CD14-positive monocyte (primary cell): ENCODE data around the gene ADRA2C. TPM values are rescaled to one million over a fixed set of nuclear protein-coding genes. Genes with fewer than 3 reads are reported as not detected.

Source experiments
- DNase-seq, 3 donors: peaks; one replicate each; pipeline ENCODE4 v3.0.0-alpha.2; 2011 to 2022
- H2AFZ ChIP-seq: 2 replicates; pipeline ENCODE4 v1.6.0; 2012; ENCODE audit warnings: mild to moderate bottlenecking, low read depth, low read length, inconsistent platforms; ENCODE audit not compliant: insufficient read depth, poor library complexity, severe bottlenecking
- H3K27ac ChIP-seq, 2 donors: 1 replicate in 1 of 2; 2 replicates in 1 of 2; pipeline ENCODE4 v1.5.1; 2012 to 2013; ENCODE audit warnings: low read length in 2 of 2, control low read depth in 1 of 2, inconsistent platforms in 1 of 2, low read depth in 1 of 2, mild to moderate bottlenecking in 1 of 2
- H3K27me3 ChIP-seq, 2 donors: one replicate each; pipeline versions ENCODE4 v1.6.0 to v1.6.1; 2011 to 2013; ENCODE audit warnings: low read length in 2 of 2; ENCODE audit not compliant: control insufficient read depth in 2 of 2, insufficient read depth in 2 of 2
- H3K36me3 ChIP-seq, 2 donors: replicated peaks in 1 of 2; 1 replicate in 1 of 2; 2 replicates in 1 of 2; pipeline versions ENCODE4 v1.5.1 to v1.6.1; 2012 to 2013; ENCODE audit warnings: low read length in 2 of 2, control low read depth in 1 of 2, inconsistent platforms in 1 of 2, mild to moderate bottlenecking in 1 of 2; ENCODE audit not compliant: insufficient read depth in 2 of 2, control insufficient read depth in 1 of 2
- H3K4me1 ChIP-seq, 2 donors: 1 replicate in 1 of 2; 2 replicates in 1 of 2; pipeline versions ENCODE4 v1.5.1 to v1.6.1; 2012 to 2013; ENCODE audit warnings: low read length in 2 of 2, control low read depth in 1 of 2, inconsistent platforms in 1 of 2, mild to moderate bottlenecking in 1 of 2, moderate library complexity in 1 of 2; ENCODE audit not compliant: insufficient read depth in 2 of 2, control insufficient read depth in 1 of 2
- H3K4me2 ChIP-seq: replicated peaks from 2 replicates; pipeline ENCODE3; 2012; ENCODE audit warnings: low read length, moderate library complexity, mild to moderate bottlenecking; ENCODE audit not compliant: poor library complexity, severe bottlenecking; ENCODE audit errors: extremely low read depth
- H3K4me3 ChIP-seq, 3 experiments: fragments of 200-600 bp in 1 of 3; sonication (generic) in 1 of 3; replicated peaks in 1 of 3; 1 replicate in 2 of 3; 2 replicates in 1 of 3; pipeline ENCODE4 v1.5.1; 2011 to 2013; ENCODE audit warnings: low read length in 3 of 3, mild to moderate bottlenecking in 3 of 3, control low read depth in 2 of 3, low read depth in 2 of 3, inconsistent platforms in 1 of 3, moderate library complexity in 1 of 3
- H3K79me2 ChIP-seq: 2 replicates; pipeline ENCODE4 v1.6.0; 2012; ENCODE audit warnings: mild to moderate bottlenecking, control low read depth, inconsistent platforms, low read length, moderate library complexity; ENCODE audit not compliant: insufficient read depth
- H3K9ac ChIP-seq: 2 replicates; pipeline ENCODE4 v1.6.0; 2017; ENCODE audit warnings: low read length, mild to moderate bottlenecking; ENCODE audit not compliant: insufficient read depth, poor library complexity, severe bottlenecking
- H3K9me3 ChIP-seq, 2 donors: replicated peaks in 1 of 2; 1 replicate in 1 of 2; 2 replicates in 1 of 2; pipeline versions ENCODE4 v1.5.1 to v1.6.1; 2012 to 2013; ENCODE audit warnings: low read length in 2 of 2, control low read depth in 1 of 2; ENCODE audit not compliant: control insufficient read depth in 1 of 2, insufficient read depth in 1 of 2
- H4K20me1 ChIP-seq: 2 replicates; pipeline ENCODE4 v1.6.0; 2012; ENCODE audit warnings: mild to moderate bottlenecking, low read length, control low read depth, moderate library complexity; ENCODE audit not compliant: insufficient read depth
- H3K27ac Mint-ChIP-seq, 7 donors: one replicate each; pipeline ENCODE4 v1.8.0; 2020; ENCODE audit warnings: mild to moderate bottlenecking in 7 of 7, mixed read lengths in 7 of 7, moderate library complexity in 6 of 7, inconsistent platforms in 2 of 7
- H3K27me3 Mint-ChIP-seq, 3 donors: one replicate each; pipeline ENCODE4 v1.8.0; 2021 to 2022; ENCODE audit warnings: low read depth in 3 of 3, mild to moderate bottlenecking in 3 of 3, mixed read lengths in 3 of 3, moderate library complexity in 3 of 3, inconsistent platforms in 1 of 3
- H3K36me3 Mint-ChIP-seq, 2 donors: one replicate each; pipeline ENCODE4 v1.8.0; 2020; ENCODE audit warnings: mixed read lengths in 2 of 2, inconsistent platforms in 1 of 2, mild to moderate bottlenecking in 1 of 2
- H3K4me1 Mint-ChIP-seq: one replicate; pipeline ENCODE4 v1.8.0; 2020; ENCODE audit warnings: mild to moderate bottlenecking, mixed read lengths
- H3K4me3 Mint-ChIP-seq, 2 donors: one replicate each; pipeline ENCODE4 v1.8.0; 2020; ENCODE audit warnings: mild to moderate bottlenecking in 2 of 2, mixed read lengths in 2 of 2, moderate library complexity in 1 of 2
- H3K9me3 Mint-ChIP-seq, 7 donors: one replicate each; pipeline ENCODE4 v1.8.0; 2020 to 2022; ENCODE audit warnings: mixed read lengths in 7 of 7, mild to moderate bottlenecking in 6 of 7, moderate library complexity in 6 of 7, inconsistent platforms in 2 of 7
- WGBS: methylation state at CpG from one replicate; pipeline ENCODE4 v1.1.5; 2013; ENCODE audit warnings: missing lambda C conversion rate; ENCODE audit not compliant: insufficient coverage; 5-methylcytosine and 5-hydroxymethylcytosine counted together
- intact Hi-C, 2 donors: fragments of 100-400 bp; cut with micrococcal nuclease; formaldehyde crosslinking; loops; one replicate each; pipeline versions ENCODE4 v1.15.0 to v1.15.1; 2023
- polyA plus RNA-seq, 3 donors: library from polyadenylated mRNA; depleted of rRNA in 1 of 3; unstranded in 2 of 3; stranded (reverse) in 1 of 3; fragments of 300-500 nt in 2 of 3; fragments of >200 nt in 1 of 3; fragmentation: Illumina TruSeq in 2 of 3; gene quantifications; 1 replicate in 2 of 3; 2 replicates in 1 of 3; pipeline ENCODE4 v1.2.3, GENCODE V29; 2012 to 2021
- TF ChIP-seq, protein P1 (sequence below): fragments of 200-600 bp; IDR thresholded peaks from one replicate; pipeline ENCODE4 v1.8.0; 2022; ENCODE audit warnings: antibody characterized with exemption, mild to moderate bottlenecking

The ADRA2C gene
- polyA plus RNA-seq, 3 donors, result not detected

DNA sequence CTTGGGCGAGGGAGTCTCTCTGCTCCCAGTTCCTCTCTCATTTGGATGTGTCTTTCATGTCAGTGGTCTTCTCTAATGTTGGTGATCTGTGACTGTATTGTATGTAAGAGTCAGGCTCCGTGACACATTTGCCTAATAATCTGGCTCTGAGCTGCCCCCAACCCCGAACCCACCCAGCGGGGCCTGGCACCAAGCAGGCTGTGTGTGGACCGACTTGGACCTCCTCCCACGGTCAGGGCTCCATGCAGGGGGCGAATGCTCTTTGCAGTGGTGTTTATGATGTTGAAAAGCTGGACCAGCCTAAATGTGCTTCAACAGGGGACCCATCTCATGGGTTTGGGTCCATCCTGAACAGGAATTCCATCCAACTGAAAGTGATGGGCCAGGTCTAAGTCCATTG is 47.0 kb upstream of the ADRA2C start:
- H3K27me3 Mint-ChIP-seq, result peaks cover 14 to 22% (median 20%) of the 10 kb centered on the region in 3 donors
- Histone ChIP-seq H3K4me3 (no peak overlapping the region), H4K20me1 (no peaks in the 10 kb centered on the region), H3K9ac (no peak overlapping the region), H3K9me3 (peaks cover 7 to 8% of the 10 kb centered on the region in 2 donors), H3K79me2 (no peaks in the 10 kb centered on the region), H3K4me1 (no peaks in the 10 kb centered on the region), H3K27me3 (peaks cover 0 to 11% of the 10 kb centered on the region in 2 donors), H2AFZ (no peak overlapping the region), H3K36me3 (no peaks in the 10 kb centered on the region), H3K4me2 (no peak overlapping the region), H3K27ac (no peak overlapping the region)
- TF ChIP-seq, protein P1, sequence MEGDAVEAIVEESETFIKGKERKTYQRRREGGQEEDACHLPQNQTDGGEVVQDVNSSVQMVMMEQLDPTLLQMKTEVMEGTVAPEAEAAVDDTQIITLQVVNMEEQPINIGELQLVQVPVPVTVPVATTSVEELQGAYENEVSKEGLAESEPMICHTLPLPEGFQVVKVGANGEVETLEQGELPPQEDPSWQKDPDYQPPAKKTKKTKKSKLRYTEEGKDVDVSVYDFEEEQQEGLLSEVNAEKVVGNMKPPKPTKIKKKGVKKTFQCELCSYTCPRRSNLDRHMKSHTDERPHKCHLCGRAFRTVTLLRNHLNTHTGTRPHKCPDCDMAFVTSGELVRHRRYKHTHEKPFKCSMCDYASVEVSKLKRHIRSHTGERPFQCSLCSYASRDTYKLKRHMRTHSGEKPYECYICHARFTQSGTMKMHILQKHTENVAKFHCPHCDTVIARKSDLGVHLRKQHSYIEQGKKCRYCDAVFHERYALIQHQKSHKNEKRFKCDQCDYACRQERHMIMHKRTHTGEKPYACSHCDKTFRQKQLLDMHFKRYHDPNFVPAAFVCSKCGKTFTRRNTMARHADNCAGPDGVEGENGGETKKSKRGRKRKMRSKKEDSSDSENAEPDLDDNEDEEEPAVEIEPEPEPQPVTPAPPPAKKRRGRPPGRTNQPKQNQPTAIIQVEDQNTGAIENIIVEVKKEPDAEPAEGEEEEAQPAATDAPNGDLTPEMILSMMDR, result no peak
- H3K4me1 Mint-ChIP-seq, result no peaks in the 10 kb centered on the region
- no peaks in the 10 kb centered on the region for H3K36me3 Mint-ChIP-seq
- no peak overlapping the region for H3K27ac Mint-ChIP-seq
- no peak for DNase-seq
- intact Hi-C loops, result no loop called here
- no peak overlapping the region for H3K4me3 Mint-ChIP-seq
- WGBS, result 95% methylated on average over 6 of the region's 7 CpGs
- peaks cover 0 to 16% (median 7%) of the 10 kb centered on the region in 7 donors for H3K9me3 Mint-ChIP-seq

DNA sequence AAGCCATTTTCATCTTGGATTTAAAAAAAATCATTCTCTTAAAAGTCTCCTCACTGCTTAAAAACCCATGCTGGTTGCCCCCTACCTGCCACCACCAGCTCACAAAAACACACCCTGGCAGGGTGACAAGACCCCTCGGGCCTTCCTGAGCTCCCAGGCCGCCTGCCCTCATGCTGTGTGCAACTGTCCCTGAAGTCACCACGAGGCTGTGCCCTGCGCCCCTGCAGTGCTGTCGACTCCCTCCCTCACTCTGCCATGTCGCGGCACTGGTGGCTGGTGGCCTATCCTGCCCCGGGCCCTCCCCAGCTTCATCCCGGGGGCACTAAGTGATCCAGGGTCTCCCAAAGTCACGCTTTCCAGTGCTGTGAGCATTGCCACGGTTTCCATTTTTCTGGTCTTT is 46.3 kb upstream of the ADRA2C start:
- 75% methylated on average over 11 of the region's 11 CpGs for WGBS
- Mint-ChIP-seq H3K27ac (peak overlapping the region in 1 of 7 donors; percentile 59), H3K4me3 (peak overlapping the region in 1 of 2 donors; percentile 27), H3K9me3 (peaks cover 0 to 16% (median 7%) of the 10 kb centered on the region in 7 donors), H3K27me3 (peaks cover 20 to 28% (median 27%) of the 10 kb centered on the region in 3 donors), H3K4me1 (no peaks in the 10 kb centered on the region), H3K36me3 (no peaks in the 10 kb centered on the region)
- Histone ChIP-seq H3K4me2 (no peak overlapping the region), H3K27ac (no peak overlapping the region), H3K9me3 (peaks cover 7 to 8% of the 10 kb centered on the region in 2 donors), H3K27me3 (peaks cover 0 to 16% of the 10 kb centered on the region in 2 donors), H3K4me3 (no peak overlapping the region), H3K79me2 (no peaks in the 10 kb centered on the region), H2AFZ (no peak overlapping the region), H3K4me1 (no peaks in the 10 kb centered on the region), H4K20me1 (no peaks in the 10 kb centered on the region), H3K9ac (no peak overlapping the region), H3K36me3 (no peaks in the 10 kb centered on the region)
- intact Hi-C loops, result no loop called here
- DNase-seq, result no peak
- TF ChIP-seq, protein P1, result no peak
